T-helper 1 cell treated with Interleukin-12 subunit alpha and Interleukin-12 subunit beta and Interleukin-4 antibody, amounts not matched to agents 30 ng/mL and 1 ng/mL, for 36 hours (primary cell): ENCODE results near the gene ISM1. TPM values are rescaled to one million over a fixed set of nuclear protein-coding genes. Genes with fewer than 3 reads are reported as not detected.

Experiments
- intact Hi-C: fragments of 100-400 bp; cut with micrococcal nuclease; formaldehyde crosslinking; loops from one replicate; pipeline ENCODE4 v1.15.1; 2024
- total RNA-seq: library from RNA; stranded (reverse); gene quantifications from 2 replicates; pipeline ENCODE4 v1.2.3, GENCODE V29; 2022

ISM1 gene
- total RNA-seq, 1 donor from 2014 or later, result 0.49 TPM

GRCh38 chr20:13340088-13340487, 119.0 kb downstream of the ISM1 start:
- intact Hi-C loops, result no loop called here

GRCh38 chr20:13341737-13342393, 120.8 kb downstream of the ISM1 start:
- intact Hi-C loops, result no loop called here

GRCh38 chr20:13342469-13343242, 121.6 kb downstream of the ISM1 start:
- intact Hi-C loops, result no loop called here

- intact Hi-C loops, result no loop called here
These were observed 123.6 kb downstream of the ISM1 start for GRCh38 chr20:13344671-13345070.

GRCh38 chr20:13348311-13349234, 127.5 kb downstream of the ISM1 start:
- intact Hi-C loops, result no loop called here

GRCh38 chr20:13349235-13349604, 128.1 kb downstream of the ISM1 start:
- intact Hi-C loops, result no loop called here

Other genes starting within 250 kb of the ISM1 start
- gene SPTLC3, start 212.3 kb upstream of the ISM1 start, total RNA-seq, result 0.22 and 0.39 TPM in 2 replicates